Stomach (tissue), 4 donors: Measurements from ENCODE around the gene ABCC5.

ENCODE experiments used
- EP300 ChIP-seq: sonication (generic); formaldehyde crosslinking; IDR thresholded peaks from one replicate; pipeline ENCODE4 v1.6.1; 2017; ENCODE audit warnings: antibody characterized with exemption
- POLR2A ChIP-seq, 4 donors: fragments of 450-650 bp; IDR thresholded peaks; one replicate each; pipeline ENCODE4 v1.6.1; 2016; ENCODE audit warnings: antibody characterized with exemption in 4 of 4, control low read depth in 2 of 4, mild to moderate bottlenecking in 1 of 4, moderate library complexity in 1 of 4
- POLR2AphosphoS5 ChIP-seq, 3 donors: sonication (generic); formaldehyde crosslinking; IDR thresholded peaks; one replicate each; pipeline ENCODE4 v1.6.1; 2016; ENCODE audit warnings: antibody characterized with exemption in 3 of 3
- TF ChIP-seq, protein P1 (sequence below), 7 experiments: fragments of 450-650 bp in 4 of 7; fragments of 200-600 bp in 3 of 7; sonication (generic) in 3 of 7; IDR thresholded peaks; one replicate each; pipeline ENCODE4 v1.5.1; 2016 to 2019; ENCODE audit warnings: antibody characterized with exemption in 7 of 7, control low read depth in 2 of 7, mild to moderate bottlenecking in 1 of 7

DNA sequence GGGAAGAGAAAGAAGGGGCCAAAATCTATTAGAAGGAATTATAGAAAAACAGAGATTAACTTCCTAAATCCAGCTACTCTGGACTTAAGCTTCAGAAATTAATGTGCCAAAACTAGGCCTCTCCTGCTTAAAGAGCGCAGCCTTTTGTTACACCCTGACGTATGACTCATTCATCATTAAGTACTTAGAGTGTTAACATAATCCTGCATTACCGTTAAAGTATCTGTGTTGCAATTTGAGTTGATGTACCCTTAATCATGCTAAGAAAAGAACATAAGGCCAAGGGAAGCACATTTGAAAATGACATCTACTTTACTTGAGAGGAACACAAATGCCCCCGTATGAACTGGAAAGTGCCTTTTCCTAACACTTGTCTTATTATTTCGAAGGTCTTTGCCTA, 21.7 kb upstream of the ABCC5 start:
- TF ChIP-seq, protein P1, sequence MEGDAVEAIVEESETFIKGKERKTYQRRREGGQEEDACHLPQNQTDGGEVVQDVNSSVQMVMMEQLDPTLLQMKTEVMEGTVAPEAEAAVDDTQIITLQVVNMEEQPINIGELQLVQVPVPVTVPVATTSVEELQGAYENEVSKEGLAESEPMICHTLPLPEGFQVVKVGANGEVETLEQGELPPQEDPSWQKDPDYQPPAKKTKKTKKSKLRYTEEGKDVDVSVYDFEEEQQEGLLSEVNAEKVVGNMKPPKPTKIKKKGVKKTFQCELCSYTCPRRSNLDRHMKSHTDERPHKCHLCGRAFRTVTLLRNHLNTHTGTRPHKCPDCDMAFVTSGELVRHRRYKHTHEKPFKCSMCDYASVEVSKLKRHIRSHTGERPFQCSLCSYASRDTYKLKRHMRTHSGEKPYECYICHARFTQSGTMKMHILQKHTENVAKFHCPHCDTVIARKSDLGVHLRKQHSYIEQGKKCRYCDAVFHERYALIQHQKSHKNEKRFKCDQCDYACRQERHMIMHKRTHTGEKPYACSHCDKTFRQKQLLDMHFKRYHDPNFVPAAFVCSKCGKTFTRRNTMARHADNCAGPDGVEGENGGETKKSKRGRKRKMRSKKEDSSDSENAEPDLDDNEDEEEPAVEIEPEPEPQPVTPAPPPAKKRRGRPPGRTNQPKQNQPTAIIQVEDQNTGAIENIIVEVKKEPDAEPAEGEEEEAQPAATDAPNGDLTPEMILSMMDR (IDR thresholded peaks at IDR 0.05) = no peak
- TF ChIP-seq EP300 (no peak), POLR2A (IDR thresholded peaks at IDR 0.05) (no peak), POLR2AphosphoS5 (IDR thresholded peaks at IDR 0.05) (peak in 2 of 3 donors; percentile 61 to 78)
